ENCODE measurements around the gene GPR176.

Gene GPR176

DNA sequence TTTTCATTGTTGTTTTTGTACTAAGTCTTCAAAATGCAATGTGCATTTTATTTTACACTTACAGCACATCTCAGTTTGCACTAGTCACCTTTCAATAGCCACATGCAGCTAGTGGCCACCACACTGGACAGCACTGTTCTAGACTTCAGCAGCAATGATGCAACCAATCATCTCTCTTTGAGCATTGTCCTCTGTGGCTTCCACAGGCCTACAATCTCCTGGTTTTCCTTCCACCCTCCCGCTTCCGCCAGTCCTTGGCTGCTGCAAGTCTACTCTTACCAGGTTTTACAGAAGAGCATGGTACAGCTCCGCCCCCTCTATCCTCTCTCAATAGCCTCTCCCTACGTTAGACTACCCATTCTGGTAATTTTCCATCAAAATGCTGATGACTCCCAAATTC, 112.3 kb downstream of the GPR176 start:
- no peak for DNase-seq (ENCODE audit: low read depth)

- DNase-seq (ENCODE audit: low read depth) = no peak
Observed at GRCh38 chr15:39804026-39804425, 116.0 kb downstream of the GPR176 start.

- no peak for DNase-seq (ENCODE audit: low read depth)
Observed at GRCh38 chr15:39803016-39803415, 117.0 kb downstream of the GPR176 start.

DNA sequence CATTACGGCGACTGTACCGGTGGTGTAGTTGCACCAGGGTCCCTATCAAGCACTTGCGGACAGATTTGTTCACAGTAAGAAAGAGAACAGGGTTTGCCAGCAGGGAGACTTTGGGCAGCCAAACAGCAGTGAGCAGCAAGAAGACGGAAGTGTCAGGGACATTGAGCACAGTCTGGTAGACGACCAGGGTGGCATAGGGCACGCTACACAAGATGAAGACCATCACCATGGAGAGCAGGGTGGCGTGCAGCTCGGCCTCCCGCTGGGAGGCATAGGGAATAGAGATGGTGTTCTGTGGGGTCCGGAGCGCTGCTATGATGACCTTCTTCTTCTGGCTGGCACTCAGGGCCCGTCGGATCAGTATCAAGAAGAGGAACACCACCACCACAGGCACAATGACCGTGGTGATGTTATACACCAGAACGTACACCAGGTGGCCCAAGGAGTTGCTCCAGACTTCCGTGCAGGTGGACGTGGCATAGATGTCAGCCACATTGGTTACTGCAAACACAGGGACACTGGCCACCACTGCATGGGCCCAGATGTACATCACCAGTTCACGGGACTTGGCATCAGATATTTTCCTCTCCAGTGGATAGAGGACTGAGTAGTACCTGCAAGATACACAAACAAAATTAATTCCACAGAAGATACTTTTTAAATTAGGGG, 118.3 kb downstream of the GPR176 start:
- DNase-seq (ENCODE audit: low read depth) = no peak

- DNase-seq (ENCODE audit: low read depth) = no peak
Observed at GRCh38 chr15:39799552-39800011, 120.5 kb downstream of the GPR176 start.

DNA sequence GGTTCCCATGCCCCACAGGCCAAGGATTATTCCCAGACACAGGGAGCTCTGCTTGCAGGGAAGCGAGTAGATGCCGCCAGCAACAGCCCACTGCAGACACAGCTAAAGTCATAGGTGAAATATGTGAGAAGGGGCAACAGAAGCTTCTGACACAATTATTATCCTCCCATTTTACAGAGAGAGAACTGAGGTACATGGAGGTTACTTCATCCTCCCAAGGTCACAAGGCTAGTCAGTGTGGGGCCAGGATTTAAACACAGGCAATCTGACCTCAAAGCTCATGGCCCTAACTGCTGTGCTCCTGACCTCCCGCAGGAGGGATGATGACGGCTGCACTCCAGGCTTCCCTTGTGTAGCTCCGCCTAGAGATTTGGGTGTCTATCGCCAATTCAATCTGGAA, 121.7 kb downstream of the GPR176 start:
- DNase-seq (ENCODE audit: low read depth) = no peak

DNA sequence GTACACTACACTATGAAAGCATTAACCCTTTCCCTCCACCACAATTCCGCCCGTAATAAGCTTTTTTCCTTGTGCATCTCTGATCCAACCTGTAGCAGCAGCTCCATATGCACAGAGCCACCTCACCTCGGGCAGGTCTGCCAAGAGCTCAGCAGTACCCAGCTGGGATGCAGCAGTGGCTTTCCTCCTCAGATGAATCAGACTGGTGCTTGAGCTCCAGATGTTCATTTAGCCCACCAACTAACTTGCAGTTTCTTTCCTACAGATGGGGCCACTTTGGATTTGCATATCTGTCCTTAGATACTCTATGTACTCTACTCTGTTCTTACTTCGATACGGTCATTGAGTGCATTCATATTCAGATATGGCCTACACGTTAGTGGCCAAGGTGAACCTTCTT, 122.7 kb downstream of the GPR176 start:
- no peak for DNase-seq (ENCODE audit: low read depth)

- DNase-seq (ENCODE audit: low read depth) = no peak
Observed at GRCh38 chr15:39796601-39797000, 123.5 kb downstream of the GPR176 start.

DNA sequence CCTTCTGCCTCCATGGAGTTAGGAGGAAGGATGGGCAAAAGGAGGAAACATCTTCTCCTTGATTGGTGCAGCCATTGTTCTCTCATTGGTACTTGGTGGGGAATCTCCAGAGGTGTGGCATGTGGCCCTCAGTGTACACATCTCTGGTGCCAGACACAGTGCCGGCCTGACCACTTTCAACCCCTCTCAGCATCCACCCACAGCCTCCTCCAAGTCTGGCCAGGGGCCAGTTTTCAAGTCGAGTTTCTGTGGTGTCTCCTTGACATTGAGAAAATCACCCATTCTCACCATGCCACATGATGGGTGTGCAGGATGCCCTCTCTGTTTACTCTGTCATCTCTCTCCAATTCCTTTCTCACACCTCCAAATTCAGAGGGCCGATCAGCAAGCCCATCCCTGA, 124.6 kb downstream of the GPR176 start:
- DNase-seq (ENCODE audit: low read depth) = no peak

DNA sequence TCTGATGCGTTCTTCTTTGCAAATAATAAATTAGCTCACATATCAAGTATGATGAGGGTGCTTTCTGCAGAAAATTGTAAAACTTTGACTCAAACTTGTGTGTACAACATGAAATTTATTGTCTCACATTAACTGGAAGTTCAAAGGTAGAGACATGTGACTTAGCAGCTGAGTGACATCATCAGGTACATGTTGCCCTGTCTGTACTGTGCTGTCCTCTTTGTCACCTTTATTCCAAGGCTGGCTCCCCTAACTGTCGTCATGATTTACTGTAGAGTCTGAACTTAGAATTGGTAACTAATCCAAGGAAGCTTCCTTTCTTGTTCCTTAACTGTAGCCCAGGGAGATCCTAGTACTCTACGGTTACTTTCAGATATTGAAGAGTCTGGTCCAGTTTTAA, 125.1 kb downstream of the GPR176 start:
- no peak for DNase-seq (ENCODE audit: low read depth)

DNA sequence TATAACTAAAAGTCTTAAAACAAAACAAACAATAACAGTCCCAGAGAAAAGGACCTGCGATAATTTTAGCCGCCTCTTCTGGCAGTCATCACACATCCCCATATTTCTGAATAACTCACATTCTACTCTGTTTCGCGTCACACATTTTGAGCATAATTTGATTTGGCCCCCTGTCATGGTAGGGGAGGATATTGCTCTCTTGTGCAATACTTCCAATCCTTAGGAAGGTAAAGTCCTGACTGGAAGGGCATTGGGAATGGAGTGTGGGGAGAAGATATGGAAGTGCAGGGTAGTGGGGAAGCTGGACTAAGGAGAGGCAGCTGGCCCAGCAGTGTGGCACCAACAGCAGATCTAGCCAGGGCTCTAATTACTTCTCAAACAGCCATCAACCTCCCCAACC, 126.1 kb downstream of the GPR176 start:
- no peak for DNase-seq (ENCODE audit: low read depth)

DNA sequence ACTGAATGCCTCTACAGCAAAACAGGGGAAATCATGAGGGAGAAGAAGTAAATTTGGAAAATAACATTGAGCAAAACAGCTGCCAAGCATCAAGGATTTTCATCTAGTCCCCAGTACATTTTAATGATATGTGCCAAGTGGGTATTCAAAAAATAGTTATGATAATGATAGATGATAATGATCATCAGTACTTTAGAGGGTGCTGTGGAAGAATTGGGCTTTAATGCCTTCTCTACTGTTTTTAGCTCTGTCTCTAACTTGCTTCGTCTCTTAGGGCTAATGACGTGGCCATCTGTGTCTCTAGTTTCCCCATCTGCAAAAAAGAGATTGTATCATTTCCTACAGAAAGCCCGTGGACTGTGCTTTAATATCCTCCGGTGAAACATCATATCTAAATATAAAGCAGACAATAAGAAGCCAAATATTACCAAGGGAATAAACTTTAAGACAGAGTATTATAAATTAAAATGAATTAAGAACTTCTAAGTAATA, 127.2 kb downstream of the GPR176 start:
- DNase-seq (ENCODE audit: low read depth) = no peak

GRCh38 chr15:39792025-39792843, 127.8 kb downstream of the GPR176 start:
- DNase-seq (ENCODE audit: low read depth) = no peak

DNA sequence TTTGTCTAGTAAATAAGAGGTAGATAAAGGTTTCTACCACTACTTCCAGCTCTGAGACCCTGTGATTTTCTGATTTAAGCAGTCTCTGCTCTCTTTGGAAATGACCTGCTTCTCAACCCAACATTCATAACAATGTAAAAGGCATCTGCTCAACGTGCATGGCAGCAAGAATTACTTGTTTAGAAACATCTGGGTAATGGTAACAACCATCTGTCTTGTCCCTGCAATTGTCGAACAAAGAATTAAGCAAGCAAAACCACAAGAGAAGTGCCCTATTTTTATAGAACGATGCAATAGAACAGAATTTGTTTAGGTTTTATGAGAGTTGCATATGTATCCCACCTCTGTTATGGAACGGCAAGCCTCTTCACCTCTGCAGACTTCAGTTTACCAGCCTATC, 130.3 kb downstream of the GPR176 start:
- no peak for DNase-seq (ENCODE audit: low read depth)

GRCh38 chr15:39788800-39789565, 131.1 kb downstream of the GPR176 start:
- no peak for DNase-seq (ENCODE audit: low read depth)

DNA sequence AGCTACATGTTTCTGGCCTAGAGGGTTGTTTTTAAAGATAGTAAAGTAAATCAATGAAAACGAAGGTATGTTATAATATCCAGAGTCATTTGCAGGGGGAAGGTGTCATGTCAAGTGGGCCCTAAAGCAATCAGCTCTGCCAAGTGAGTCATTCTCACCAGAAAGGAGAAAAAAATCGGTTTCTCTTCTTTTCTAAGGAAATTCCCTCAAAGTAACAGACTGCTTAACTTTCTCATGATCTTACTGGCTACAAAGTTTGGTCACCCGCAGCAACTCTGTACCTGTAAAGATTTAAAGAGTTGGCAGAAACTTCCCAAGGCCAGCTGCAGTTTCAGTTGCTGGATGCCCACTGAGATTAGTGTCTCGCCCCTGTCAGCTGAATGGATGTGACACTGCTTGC, 132.0 kb downstream of the GPR176 start:
- DNase-seq (ENCODE audit: low read depth) = no peak

DNA sequence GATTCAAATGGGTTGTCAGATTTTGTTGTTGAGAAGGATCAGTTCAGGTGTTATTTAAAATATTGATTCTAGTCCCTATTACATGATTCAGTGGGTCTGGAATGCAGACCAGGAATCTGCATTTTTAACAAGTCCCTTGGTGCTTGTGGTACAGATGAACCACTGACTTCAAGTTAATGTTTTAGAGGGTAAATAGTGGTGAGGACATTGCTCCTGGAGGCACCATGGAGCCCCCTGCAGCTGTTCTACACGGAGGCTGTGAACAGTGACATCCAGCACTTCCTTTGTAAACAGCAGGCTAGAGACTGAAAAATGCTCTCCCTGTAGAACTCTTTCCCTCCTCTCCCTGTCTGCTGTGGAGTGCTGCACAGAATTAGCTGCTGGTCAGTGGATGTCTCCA, 132.6 kb downstream of the GPR176 start:
- no peak for DNase-seq (ENCODE audit: low read depth)

GRCh38 chr15:39786447-39787056, 133.5 kb downstream of the GPR176 start:
- DNase-seq (ENCODE audit: low read depth) = no peak

- no peak for DNase-seq (ENCODE audit: low read depth)
Observed at GRCh38 chr15:39785841-39786240, 134.2 kb downstream of the GPR176 start.

DNA sequence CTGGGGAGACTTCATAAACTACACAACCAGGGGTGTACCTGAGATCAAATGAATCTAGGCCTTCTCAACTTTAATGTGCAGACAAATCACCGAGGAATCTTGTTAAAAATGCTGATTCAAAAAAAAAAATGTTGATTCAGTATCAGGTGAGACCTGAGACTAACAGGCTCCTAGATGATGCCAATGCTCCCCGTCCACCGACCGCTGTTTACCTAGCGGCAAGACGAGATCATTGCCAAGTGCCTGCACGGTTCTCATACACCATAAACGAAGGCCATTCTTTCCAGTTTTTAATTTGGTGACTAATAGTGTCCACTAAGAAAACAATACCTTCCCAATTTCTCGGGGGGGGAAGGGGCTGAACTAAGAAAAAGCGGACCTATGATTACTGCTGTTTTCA, 134.9 kb downstream of the GPR176 start:
- no peak for DNase-seq (ENCODE audit: low read depth)

DNA sequence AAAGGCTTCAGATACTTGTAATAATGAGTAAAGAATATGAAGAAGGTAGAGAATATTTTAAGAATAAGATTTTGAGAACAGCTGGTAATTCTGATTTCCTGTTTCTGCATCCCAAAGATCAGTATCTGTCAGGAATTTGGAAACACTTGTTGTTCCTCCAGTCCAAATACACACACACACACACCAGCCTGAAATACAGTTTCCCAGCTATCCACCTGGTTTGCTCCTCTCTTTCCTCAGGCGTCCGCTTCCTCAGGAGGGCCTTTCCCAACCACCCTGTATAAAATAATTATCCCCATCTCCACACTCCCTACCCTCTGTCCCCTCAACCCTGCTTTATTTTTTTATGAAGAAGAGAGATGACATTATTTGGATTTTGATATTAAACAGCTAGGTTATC, 135.4 kb downstream of the GPR176 start:
- no peak for DNase-seq (ENCODE audit: low read depth)

DNA sequence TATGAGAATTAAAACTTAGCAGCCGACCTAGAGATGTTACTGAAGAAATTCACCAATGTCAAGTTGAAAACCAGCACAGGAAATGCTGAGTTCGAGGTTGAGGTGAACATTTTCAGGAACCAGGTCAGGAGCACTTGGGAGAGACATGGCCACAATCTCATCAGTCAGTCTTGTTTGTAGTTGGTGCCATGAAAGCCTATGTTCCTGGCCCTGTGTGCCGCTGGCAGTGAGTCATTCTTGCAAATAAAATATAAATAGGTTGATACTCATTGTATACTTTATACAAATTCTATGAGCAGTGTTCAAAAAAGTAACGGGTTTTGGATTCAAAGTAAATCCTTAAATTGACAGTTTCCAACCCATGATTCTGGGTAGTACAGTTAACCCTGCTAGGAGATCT, 135.9 kb downstream of the GPR176 start:
- DNase-seq (ENCODE audit: low read depth) = no peak

Data from HS-27A (cell line).